ENCODE data around the gene PRKCE. TPM values are rescaled to one million over a fixed set of nuclear protein-coding genes. Genes with fewer than 3 reads are reported as not detected.

Gene PRKCE
- total and polyA plus RNA-seq, 11 donors: 4.1 to 22.3 (median 16.2) TPM

- H3K27me3 ChIP-seq: no peaks in the 10 kb centered on the region
- H3K9me3 ChIP-seq: no peaks in the 10 kb centered on the region
- intact Hi-C loops (cut with DNase I): no loop called here
- no peak overlapping the region for H3K4me3 ChIP-seq
- H3K4me1 ChIP-seq: peaks cover 0 to 34% (median 17%) of the 10 kb centered on the region in 12 donors
- TF ChIP-seq CTCF (IDR thresholded peaks at IDR 0.05) (no peak), POLR2A (IDR thresholded peaks at IDR 0.05) (no peak)
- H3K36me3 ChIP-seq: no peaks in the 10 kb centered on the region
- no peak for DNase-seq
- WGBS, 4 donors: 81 to 84% (median 83%) methylated on average over 14 of the region's 14 CpGs
- H3K27ac ChIP-seq: no peak overlapping the region
- no peak for ATAC-seq
Observed at GRCh38 chr2:46174345-46175170, 523.1 kb downstream of the PRKCE start.

GRCh38 chr2:46175419-46175818 lies 523.9 kb downstream of the PRKCE start:
- H3K9me3 ChIP-seq: no peaks in the 10 kb centered on the region
- H3K4me3 ChIP-seq: no peak overlapping the region
- DNase-seq (no peak), ATAC-seq (no peak)
- no peak for TF ChIP-seq POLR2A (IDR thresholded peaks at IDR 0.05)
- TF ChIP-seq CTCF (IDR thresholded peaks at IDR 0.05): no peak
- H3K27ac ChIP-seq: no peak overlapping the region
- peaks cover 0 to 34% (median 18%) of the 10 kb centered on the region in 12 donors for H3K4me1 ChIP-seq
- intact Hi-C loops (cut with DNase I): no loop called here
- H3K36me3 ChIP-seq: no peaks in the 10 kb centered on the region
- no peaks in the 10 kb centered on the region for H3K27me3 ChIP-seq
- 89 to 99% (median 94%) methylated on average over 4 of the region's 4 CpGs for WGBS, 4 donors

- TF ChIP-seq POLR2A (IDR thresholded peaks at IDR 0.05) (no peak), CTCF (IDR thresholded peaks at IDR 0.05) (no peak)
- intact Hi-C loops (cut with DNase I): no loop called here
Observed at GRCh38 chr2:46177461-46178089, 526.1 kb downstream of the PRKCE start.

DNA sequence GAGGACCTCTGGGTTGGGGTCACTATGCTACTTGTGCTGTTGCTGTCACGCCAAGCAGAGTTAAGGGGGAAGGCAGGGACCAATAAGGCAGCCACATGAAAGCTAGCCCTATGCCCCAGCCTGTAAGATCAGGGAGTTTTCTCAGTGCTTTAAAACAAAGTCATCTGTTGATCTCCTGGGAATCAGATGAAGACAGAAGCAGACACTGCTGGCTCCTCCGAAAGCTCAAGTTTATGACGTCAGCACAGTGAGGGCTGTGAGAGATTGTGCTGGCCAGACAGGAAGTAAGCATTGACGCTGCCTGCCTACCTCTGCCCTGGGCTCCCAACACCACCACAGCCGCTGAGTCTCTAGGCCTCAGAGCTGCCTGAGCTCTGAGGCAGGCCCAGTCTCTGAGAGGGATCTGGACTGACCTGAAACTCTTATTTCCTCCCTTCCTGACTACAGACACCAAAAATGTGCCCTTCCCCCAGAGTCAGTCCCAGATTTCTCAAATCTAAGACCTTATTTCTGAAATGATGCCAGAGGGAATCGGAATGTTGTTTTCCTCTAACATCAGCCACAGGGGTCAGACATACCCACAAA lies 527.7 kb downstream of the PRKCE start:
- Histone ChIP-seq H3K4me1 (peaks cover 0 to 24% (median 13%) of the 10 kb centered on the region in 12 donors), H3K27ac (peak overlapping the region; percentile 33 to 83 (median 76)), H3K4me3 (no peak overlapping the region), H3K36me3 (no peaks in the 10 kb centered on the region), H3K9me3 (no peaks in the 10 kb centered on the region), H3K27me3 (no peaks in the 10 kb centered on the region)
- ATAC-seq (peak; percentile 87 to 93 (median 90)), DNase-seq (peak; percentile 78 to 83 (median 82))
- intact Hi-C loops (cut with DNase I): no loop called here
- WGBS, 4 donors: 47 to 62% (median 51%) methylated on average over 5 to 6 of the region's 6 CpGs
- TF ChIP-seq CTCF (IDR thresholded peaks at IDR 0.05): no peak
- TF ChIP-seq POLR2A (IDR thresholded peaks at IDR 0.05): no peak

More at GRCh38 chr2:46177461-46178089, 526.1 kb downstream of the PRKCE start:
- ATAC-seq: no peak
- H3K36me3 ChIP-seq: no peaks in the 10 kb centered on the region
- peak overlapping the region in 3 of 12 donors; percentile 70 to 83 (median 78) for H3K27ac ChIP-seq
- DNase-seq: no peak
- H3K9me3 ChIP-seq: no peaks in the 10 kb centered on the region
- no peak overlapping the region for H3K4me3 ChIP-seq
- peaks cover 0 to 24% (median 13%) of the 10 kb centered on the region in 12 donors for H3K4me1 ChIP-seq
- H3K27me3 ChIP-seq: no peaks in the 10 kb centered on the region
- 86 to 90% (median 89%) methylated on average over 6 of the region's 6 CpGs for WGBS, 4 donors
